Uterus (tissue), 2 donors: Measurements from ENCODE around the gene R3HDML.

ENCODE experiments used
- POLR2A ChIP-seq, 2 donors: fragments of 450-650 bp; IDR thresholded peaks; one replicate each; pipeline ENCODE4 v1.6.1; 2016; ENCODE audit warnings: antibody characterized with exemption in 2 of 2, mild to moderate bottlenecking in 1 of 2, moderate library complexity in 1 of 2
- TF ChIP-seq, protein P1 (sequence below), 4 experiments: fragments of 200-600 bp in 2 of 4; fragments of 450-650 bp in 2 of 4; sonication (generic) in 2 of 4; IDR thresholded peaks; one replicate each; pipeline ENCODE4 v1.5.1; 2016 to 2019; ENCODE audit warnings: antibody characterized with exemption in 4 of 4, mild to moderate bottlenecking in 2 of 4, moderate library complexity in 1 of 4

DNA sequence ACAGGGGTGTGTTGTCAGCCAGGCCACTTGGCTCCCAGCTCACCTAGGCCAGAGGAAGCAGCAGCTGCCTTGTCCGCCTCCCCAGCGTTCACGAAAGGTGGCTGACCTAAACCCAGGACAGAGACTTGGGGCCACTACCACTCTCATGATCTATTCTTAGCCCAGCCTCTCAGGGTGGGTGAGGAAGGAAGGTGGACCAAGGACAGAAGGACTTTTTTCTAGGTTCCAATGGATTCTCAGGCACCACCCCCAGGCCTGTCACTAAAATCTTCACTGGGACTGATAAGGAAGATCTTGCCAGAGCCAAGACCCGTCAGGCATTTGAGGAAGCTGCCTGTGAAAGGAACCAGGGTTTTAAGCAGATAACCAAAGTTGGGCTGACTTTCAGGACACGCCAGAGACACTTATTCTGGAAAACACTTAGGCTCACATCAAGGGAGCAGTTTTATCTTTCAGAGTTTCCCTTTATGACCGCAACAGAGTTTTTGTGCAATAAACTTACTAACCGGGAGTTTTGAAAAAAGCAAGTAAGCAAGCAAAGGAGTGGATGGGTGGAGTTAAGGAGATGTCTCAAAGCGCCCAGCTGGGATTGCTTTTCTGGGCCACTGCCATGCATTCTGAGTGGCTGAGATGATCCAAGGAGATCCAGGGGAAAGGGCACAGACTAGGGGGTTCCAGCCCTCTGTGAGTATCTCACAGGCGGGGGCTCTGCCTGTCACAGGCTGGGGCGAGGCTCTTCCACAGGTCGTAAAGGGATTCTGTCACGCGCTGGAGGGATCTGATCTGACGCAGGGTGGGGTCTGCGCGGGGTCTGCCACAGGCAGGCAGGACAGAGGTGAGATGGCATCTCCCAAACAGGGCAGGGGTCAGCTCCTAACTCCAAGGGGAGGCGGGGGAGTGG lies 26.8 kb upstream of the R3HDML start:
- TF ChIP-seq, protein P1, sequence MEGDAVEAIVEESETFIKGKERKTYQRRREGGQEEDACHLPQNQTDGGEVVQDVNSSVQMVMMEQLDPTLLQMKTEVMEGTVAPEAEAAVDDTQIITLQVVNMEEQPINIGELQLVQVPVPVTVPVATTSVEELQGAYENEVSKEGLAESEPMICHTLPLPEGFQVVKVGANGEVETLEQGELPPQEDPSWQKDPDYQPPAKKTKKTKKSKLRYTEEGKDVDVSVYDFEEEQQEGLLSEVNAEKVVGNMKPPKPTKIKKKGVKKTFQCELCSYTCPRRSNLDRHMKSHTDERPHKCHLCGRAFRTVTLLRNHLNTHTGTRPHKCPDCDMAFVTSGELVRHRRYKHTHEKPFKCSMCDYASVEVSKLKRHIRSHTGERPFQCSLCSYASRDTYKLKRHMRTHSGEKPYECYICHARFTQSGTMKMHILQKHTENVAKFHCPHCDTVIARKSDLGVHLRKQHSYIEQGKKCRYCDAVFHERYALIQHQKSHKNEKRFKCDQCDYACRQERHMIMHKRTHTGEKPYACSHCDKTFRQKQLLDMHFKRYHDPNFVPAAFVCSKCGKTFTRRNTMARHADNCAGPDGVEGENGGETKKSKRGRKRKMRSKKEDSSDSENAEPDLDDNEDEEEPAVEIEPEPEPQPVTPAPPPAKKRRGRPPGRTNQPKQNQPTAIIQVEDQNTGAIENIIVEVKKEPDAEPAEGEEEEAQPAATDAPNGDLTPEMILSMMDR (IDR thresholded peaks at IDR 0.05): no peak
- TF ChIP-seq POLR2A (IDR thresholded peaks at IDR 0.05): no peak
